IMR-90 (cell line): ENCODE results near the gene MAGI3. TPM values are rescaled to one million over a fixed set of nuclear protein-coding genes. Genes with fewer than 3 reads are reported as not detected.

Experiments
- ATAC-seq: fragments of 200-7000 bp; cut with Tn5 transposase; 2 replicates; pipeline ENCODE4 v1.9.1; 2020; ENCODE audit warnings: low read depth, mild to moderate bottlenecking, moderate library complexity
- BruUV-seq: library from RNA; stranded (reverse); fragments of 400-500 nt; replicated peaks from 2 replicates; lab custom pipeline; 2021; lab: Mats Ljungman, UMichigan
- CTCF ChIA-PET: fragments of 300-600 bp; formaldehyde crosslinking; extraction: SDS; loops from one replicate; lab custom pipeline; 2021; ENCODE audit warnings: antibody characterized with exemption; lab: Yijun Ruan, JAX
- POLR2A ChIA-PET: fragments of 300-600 bp; sonication (Branson Sonifier 250); formaldehyde crosslinking; loops from one replicate; lab custom pipeline; 2022; ENCODE audit warnings: antibody characterized with exemption; ENCODE audit not compliant: unreplicated experiment; lab: Charles Lee
- DNase-seq: peaks from one replicate; pipeline ENCODE4 v3.0.0; 2013
- H2AFZ ChIP-seq: replicated peaks from 2 replicates; pipeline ENCODE3; 2013; ENCODE audit warnings: low read length, mild to moderate bottlenecking; ENCODE audit not compliant: poor library complexity
- H2AK5ac ChIP-seq: 2 replicates; pipeline ENCODE4 v1.6.1; 2013; ENCODE audit warnings: low read depth, low read length, inconsistent platforms
- H2AK9ac ChIP-seq: replicated peaks from 2 replicates; pipeline ENCODE3; 2013; ENCODE audit warnings: mild to moderate bottlenecking, low read depth, low read length, moderate library complexity; ENCODE audit not compliant: poor library complexity
- H2BK120ac ChIP-seq: 2 replicates; pipeline ENCODE4 v1.6.1; 2013; ENCODE audit warnings: low read depth, low read length, inconsistent platforms
- H2BK15ac ChIP-seq: 3 replicates; pipeline ENCODE4 v1.6.1; 2013; ENCODE audit warnings: low read depth, low read length, inconsistent platforms
- H2BK20ac ChIP-seq: 2 replicates; pipeline ENCODE4 v1.6.1; 2013; ENCODE audit warnings: low read depth, mild to moderate bottlenecking, inconsistent platforms, low read length, moderate library complexity
- H2BK5ac ChIP-seq: 2 replicates; pipeline ENCODE4 v1.6.1; 2013; ENCODE audit warnings: mild to moderate bottlenecking, low read depth, low read length, inconsistent platforms; ENCODE audit not compliant: poor library complexity, severe bottlenecking
- H3K14ac ChIP-seq: replicated peaks from 2 replicates; pipeline ENCODE4 v1.6.1; 2013; ENCODE audit warnings: low read depth, low read length, inconsistent platforms
- H3K18ac ChIP-seq: 2 replicates; pipeline ENCODE4 v1.6.1; 2013; ENCODE audit warnings: low read depth, low read length, control low read depth
- H3K23ac ChIP-seq: 2 replicates; pipeline ENCODE4 v1.6.1; 2013; ENCODE audit warnings: low read depth, low read length, inconsistent platforms
- H3K27ac ChIP-seq: 2 replicates; pipeline ENCODE4 v1.5.1; 2013; ENCODE audit warnings: mild to moderate bottlenecking, control low read depth, low read length; ENCODE audit not compliant: insufficient read depth
- H3K27me3 ChIP-seq: 2 replicates; pipeline ENCODE4 v1.6.1; 2013; ENCODE audit warnings: low read length; ENCODE audit not compliant: control insufficient read depth, insufficient read depth
- H3K36me3 ChIP-seq: 2 replicates; pipeline ENCODE4 v1.6.1; 2013; ENCODE audit warnings: low read length, mixed read lengths; ENCODE audit not compliant: control insufficient read depth, insufficient read depth
- H3K4ac ChIP-seq: 2 replicates; pipeline ENCODE4 v1.6.1; 2013; ENCODE audit warnings: low read depth, low read length, inconsistent platforms
- H3K4me1 ChIP-seq: 2 replicates; pipeline ENCODE4 v1.6.1; 2013; ENCODE audit warnings: low read length, mixed read lengths; ENCODE audit not compliant: control insufficient read depth, insufficient read depth
- H3K4me2 ChIP-seq: 2 replicates; pipeline ENCODE4 v1.6.1; 2013; ENCODE audit warnings: low read depth, mild to moderate bottlenecking, control low read depth, low read length, moderate library complexity
- H3K4me3 ChIP-seq: 2 replicates; pipeline ENCODE4 v1.5.1; 2013; ENCODE audit warnings: low read depth, mild to moderate bottlenecking, control low read depth, low read length, moderate library complexity; ENCODE audit not compliant: insufficient read depth
- H3K56ac ChIP-seq: 2 replicates; pipeline ENCODE4 v1.6.1; 2013; ENCODE audit warnings: low read length, inconsistent platforms; ENCODE audit not compliant: insufficient read depth; ENCODE audit errors: extremely low read depth
- H3K79me1 ChIP-seq, 2 experiments: 2 replicates each; pipeline ENCODE4 v1.6.1; 2013; ENCODE audit warnings: low read length in 2 of 2, inconsistent platforms in 1 of 2, low read depth in 1 of 2
- H3K9ac ChIP-seq: 2 replicates; pipeline ENCODE4 v1.6.1; 2013; ENCODE audit warnings: low read depth, low read length, control low read depth
- H3K9me1 ChIP-seq: 2 replicates; pipeline ENCODE4 v1.6.1; 2013; ENCODE audit warnings: low read length, inconsistent platforms; ENCODE audit not compliant: insufficient read depth
- H3K9me3 ChIP-seq: 2 replicates; pipeline ENCODE4 v1.6.1; 2013; ENCODE audit warnings: low read length; ENCODE audit not compliant: control insufficient read depth, insufficient read depth
- H4K20me1 ChIP-seq: 2 replicates; pipeline ENCODE4 v1.6.1; 2013; ENCODE audit warnings: low read length, inconsistent platforms; ENCODE audit not compliant: insufficient read depth
- H4K5ac ChIP-seq: 2 replicates; pipeline ENCODE4 v1.6.1; 2013; ENCODE audit warnings: mild to moderate bottlenecking, low read depth, low read length, control low read depth
- H4K8ac ChIP-seq, 2 experiments: 2 replicates each; pipeline ENCODE4 v1.6.1; 2013; ENCODE audit warnings: low read depth in 2 of 2, low read length in 2 of 2, control low read depth in 1 of 2, inconsistent platforms in 1 of 2
- H4K91ac ChIP-seq: 2 replicates; pipeline ENCODE4 v1.6.1; 2013; ENCODE audit warnings: low read depth, low read length, inconsistent platforms; ENCODE audit not compliant: insufficient read depth
- BHLHE40 ChIP-seq: fragments of 150-350 bp; IDR thresholded peaks from 2 replicates; pipeline ENCODE4 v1.6.1; 2016; ENCODE audit warnings: mild to moderate bottlenecking, low read depth, low read length
- CEBPB ChIP-seq: IDR thresholded peaks from 2 replicates; pipeline ENCODE4 v1.6.1; 2012; ENCODE audit warnings: low read depth, low read length, improper control_type of control experiment
- CHD1 ChIP-seq: IDR thresholded peaks from 2 replicates; pipeline ENCODE4 v1.6.1; 2012; ENCODE audit warnings: low read depth, low read length, improper control_type of control experiment
- CTCF ChIP-seq: conservative IDR thresholded peaks from 2 replicates; pipeline ENCODE4 v1.5.1; 2012; ENCODE audit warnings: mild to moderate bottlenecking, low read depth, low read length, improper control_type of control experiment
- ELK1 ChIP-seq: fragments of 150-350 bp; IDR thresholded peaks from 2 replicates; pipeline ENCODE4 v1.6.1; 2016; ENCODE audit warnings: low read depth, mild to moderate bottlenecking, low read length, moderate library complexity, borderline replicate concordance
- FOS ChIP-seq: fragments of 150-350 bp; IDR thresholded peaks from 2 replicates; pipeline ENCODE4 v1.6.1; 2016; ENCODE audit warnings: low read depth, low read length
- MAFK ChIP-seq: IDR thresholded peaks from 2 replicates; pipeline ENCODE4 v1.6.1; 2012; ENCODE audit warnings: low read depth, low read length, improper control_type of control experiment
- MAZ ChIP-seq: IDR thresholded peaks from 2 replicates; pipeline ENCODE4 v1.6.1; 2012; ENCODE audit warnings: low read depth, mild to moderate bottlenecking, low read length, improper control_type of control experiment, moderate library complexity, borderline replicate concordance
- MXI1 ChIP-seq: IDR thresholded peaks from 2 replicates; pipeline ENCODE4 v1.6.1; 2012; ENCODE audit warnings: low read depth, mild to moderate bottlenecking, low read length, moderate library complexity, borderline replicate concordance
- NFE2L2 ChIP-seq: fragments of 150-350 bp; IDR thresholded peaks from 2 replicates; pipeline ENCODE4 v1.6.1; 2016; ENCODE audit warnings: low read depth, mild to moderate bottlenecking, low read length
- POLR2A ChIP-seq: IDR thresholded peaks from 2 replicates; pipeline ENCODE4 v1.6.1; 2012; ENCODE audit warnings: mild to moderate bottlenecking, low read depth, low read length
- RAD21 ChIP-seq: IDR thresholded peaks from 2 replicates; pipeline ENCODE4 v1.6.1; 2012; ENCODE audit warnings: low read length, improper control_type of control experiment
- RCOR1 ChIP-seq: IDR thresholded peaks from 2 replicates; pipeline ENCODE4 v1.6.1; 2012; ENCODE audit warnings: mild to moderate bottlenecking, low read length, improper control_type of control experiment; ENCODE audit not compliant: insufficient replicate concordance
- RFX5 ChIP-seq: IDR thresholded peaks from 2 replicates; pipeline ENCODE4 v1.8.0; 2012; ENCODE audit warnings: low read depth, mild to moderate bottlenecking, low read length, moderate library complexity
- SMC3 ChIP-seq: fragments of 150-350 bp; IDR thresholded peaks from 2 replicates; pipeline ENCODE4 v1.6.1; 2016; ENCODE audit warnings: low read depth, mild to moderate bottlenecking, antibody characterized with exemption, low read length, moderate library complexity
- USF2 ChIP-seq: fragments of 150-350 bp; IDR thresholded peaks from 2 replicates; pipeline ENCODE4 v1.6.1; 2017; ENCODE audit warnings: mild to moderate bottlenecking, antibody characterized with exemption, low read length, low read depth
- WGBS, 2 experiments: methylation state at CpG; one replicate each; pipeline versions ENCODE4 v1.1.5 to v1.1.7; 2013; ENCODE audit warnings: missing lambda C conversion rate in 2 of 2; ENCODE audit not compliant: insufficient read length in 1 of 2; ENCODE audit errors: extremely low coverage in 2 of 2; 5-methylcytosine and 5-hydroxymethylcytosine counted together
- dilution Hi-C: fragments of 300-500 bp; cut with HindIII; formaldehyde crosslinking; loops from one replicate; pipeline ENCODE4 v1.14.3; 2018; ENCODE audit warnings: low sequenced_read_pairs; ENCODE audit not compliant: unreplicated experiment
- in situ Hi-C: fragments of 300-500 bp; cut with MboI; formaldehyde crosslinking; loops from 3 replicates; pipeline ENCODE4 v1.14.3; 2019; ENCODE audit warnings: low sequenced_read_pairs, inconsistent platforms, mixed read lengths
- intact Hi-C: fragments of 100-400 bp; cut with micrococcal nuclease; formaldehyde crosslinking; loops from 2 replicates; pipeline ENCODE4 v1.10.0; 2022
- polyA plus RNA-seq, 3 experiments: library from polyadenylated mRNA; depleted of rRNA; stranded (reverse); fragments of >200 nt; gene quantifications; 2 replicates each; pipeline ENCODE4 v1.2.3, GENCODE V29; 2012; ENCODE audit warnings: low replicate concordance in 1 of 3
- total RNA-seq: library from RNA; depleted of rRNA; stranded (reverse); fragments of >200 nt; gene quantifications from 2 replicates; pipeline ENCODE4 v1.2.3, GENCODE V29; 2012

The MAGI3 gene
- total and polyA plus RNA-seq, 2 of the 4 experiments (the other 2 are of a cell fraction), result 2.5 to 8.8 TPM

GRCh38 chr1:113394863-113395259 lies 4.5 kb downstream of the MAGI3 start:
- Histone ChIP-seq H4K5ac (no peak overlapping the region), H2AFZ (no peak overlapping the region), H4K20me1 (peaks cover 5% of the 10 kb centered on the region; the same call in 1 of the 2 replicates), H3K36me3 (no peaks in the 10 kb centered on the region), H4K8ac (no peak overlapping the region), H3K9me1 (no peaks in the 10 kb centered on the region; the same call in 1 of the 2 replicates), H2BK120ac (no peak overlapping the region), H2AK9ac (no peak overlapping the region), H2BK5ac (no peak overlapping the region), H3K4me1 (peaks cover 4% of the 10 kb centered on the region; the same call in 1 of the 2 replicates), H3K27me3 (no peaks in the 10 kb centered on the region), H2BK15ac (no peak overlapping the region), H3K9me3 (no peaks in the 10 kb centered on the region), H3K14ac (no peak overlapping the region), H3K4me2 (no peak overlapping the region), H3K18ac (no peak overlapping the region), H4K91ac (no peak overlapping the region), H3K56ac (no peak overlapping the region), H3K4ac (no peak overlapping the region), H3K23ac (no peak overlapping the region), H3K27ac (no peak overlapping the region), H3K9ac (no peak overlapping the region), H3K79me1 (peaks cover 25 to 31% of the 10 kb centered on the region in 2 experiments), H2BK20ac (no peak overlapping the region), H2AK5ac (no peak overlapping the region), H3K4me3 (no peak overlapping the region)
- in situ Hi-C loops, result no loop called here
- TF ChIP-seq FOS, result no peak
- TF ChIP-seq MAZ, result no peak
- no peak for TF ChIP-seq NFE2L2
- TF ChIP-seq BHLHE40, result no peak
- no peak for TF ChIP-seq SMC3
- no peak for TF ChIP-seq CTCF
- no peak for TF ChIP-seq ELK1
- no peak for TF ChIP-seq USF2
- no peak for TF ChIP-seq CEBPB
- no peak for TF ChIP-seq MAFK
- TF ChIP-seq MXI1, result no peak
- TF ChIP-seq RFX5, result no peak
- TF ChIP-seq RAD21, result no peak
- no peak for TF ChIP-seq POLR2A
- TF ChIP-seq CHD1, result no peak
- no peak for TF ChIP-seq RCOR1
- ATAC-seq (no peak), DNase-seq (no peak)
- intact Hi-C loops, result loop anchor here (5.0 to 10.0 kb wide), 5 partner anchors 57 to 510 kb away; partner anchors contain the start of genes AP4B1, DCLRE1B and RSBN1
- BruUV-seq, result no TSS peak
- ChIA-PET POLR2A (interaction anchor here (0.7 kb wide), 1 partner anchor 182 kb away, joined by 5 read pairs; no protein-coding TSS in a partner anchor), CTCF (no interaction called here)
- dilution Hi-C loops, result no loop called here
- no CpG with 5 or more reads among the region's 1 CpG for WGBS, 2 experiments
